Umbilical cord (tissue), 2 donors: ENCODE measurements around the gene GPR39. TPM values are rescaled to one million over a fixed set of nuclear protein-coding genes. Genes with fewer than 3 reads are reported as not detected.
A peak's percentile ranks its signal among the peaks of the same experiment; 100 is the strongest.

ENCODE experiments used
- DNase-seq: peaks from one replicate; pipeline ENCODE4 v3.0.0-alpha.2; 2015; ENCODE audit warnings: low spot score
- total RNA-seq: library from RNA; depleted of rRNA; stranded (reverse); fragments of >200 nt; gene quantifications from one replicate; pipeline ENCODE4 v1.2.3, GENCODE V29; 2014; ENCODE audit warnings: low replicate concordance; ENCODE audit not compliant: insufficient read depth

GPR39 gene
- total RNA-seq, 1 donor from 2014 or later, result 7.7 TPM

- no peak for DNase-seq
Observed at GRCh38 chr2:132640116-132640515, 223.5 kb downstream of the GPR39 start.

GRCh38 chr2:132641819-132642218 is 225.2 kb downstream of the GPR39 start:
- DNase-seq, result no peak

GRCh38 chr2:132642415-132642814 is 225.8 kb downstream of the GPR39 start:
- no peak for DNase-seq

- DNase-seq, result no peak
Observed at GRCh38 chr2:132645176-132645575, 228.6 kb downstream of the GPR39 start.

- no peak for DNase-seq
Observed at GRCh38 chr2:132645722-132646539, 229.3 kb downstream of the GPR39 start.

GRCh38 chr2:132646540-132647108 is 230.0 kb downstream of the GPR39 start:
- no peak for DNase-seq

- DNase-seq, result no peak
Observed at GRCh38 chr2:132651115-132652045, 234.8 kb downstream of the GPR39 start.

GRCh38 chr2:132652474-132652873 is 235.9 kb downstream of the GPR39 start:
- no peak for DNase-seq

GRCh38 chr2:132654335-132654734 is 237.7 kb downstream of the GPR39 start:
- DNase-seq, result no peak

- DNase-seq, result no peak
Observed at GRCh38 chr2:132654968-132655367, 238.4 kb downstream of the GPR39 start.

GRCh38 chr2:132656266-132656975 is 239.8 kb downstream of the GPR39 start:
- peak; percentile 22 for DNase-seq

- DNase-seq, result no peak
Observed at GRCh38 chr2:132659331-132659730, 242.7 kb downstream of the GPR39 start.

GRCh38 chr2:132662732-132663131 is 246.1 kb downstream of the GPR39 start:
- no peak for DNase-seq

GRCh38 chr2:132664096-132664495 is 247.5 kb downstream of the GPR39 start:
- DNase-seq, result no peak

GRCh38 chr2:132665401-132666140 is 249.0 kb downstream of the GPR39 start:
- no peak for DNase-seq

GRCh38 chr2:132667706-132668105 is 251.1 kb downstream of the GPR39 start:
- DNase-seq, result no peak

GRCh38 chr2:132668189-132668823 is 251.7 kb downstream of the GPR39 start:
- no peak for DNase-seq

- DNase-seq, result no peak
Observed at GRCh38 chr2:132668987-132669907, 252.6 kb downstream of the GPR39 start.

- DNase-seq, result no peak
Observed at GRCh38 chr2:132669908-132670495, 253.4 kb downstream of the GPR39 start, which contains the start of gene LYPD1. Gene LYPD1 (minus strand): TSS chr2:132670205. CDS start chr2:132669932, 273 bp downstream.
